Stomach (tissue), 4 donors: ENCODE results near the gene AMACR.

Experiments
- EP300 ChIP-seq: sonication (generic); formaldehyde crosslinking; IDR thresholded peaks from one replicate; pipeline ENCODE4 v1.6.1; 2017; ENCODE audit warnings: antibody characterized with exemption
- POLR2A ChIP-seq, 4 donors: fragments of 450-650 bp; IDR thresholded peaks; one replicate each; pipeline ENCODE4 v1.6.1; 2016; ENCODE audit warnings: antibody characterized with exemption in 4 of 4, control low read depth in 2 of 4, mild to moderate bottlenecking in 1 of 4, moderate library complexity in 1 of 4
- POLR2AphosphoS5 ChIP-seq, 3 donors: sonication (generic); formaldehyde crosslinking; IDR thresholded peaks; one replicate each; pipeline ENCODE4 v1.6.1; 2016; ENCODE audit warnings: antibody characterized with exemption in 3 of 3
- TF ChIP-seq, protein P1 (sequence below), 7 experiments: fragments of 450-650 bp in 4 of 7; fragments of 200-600 bp in 3 of 7; sonication (generic) in 3 of 7; IDR thresholded peaks; one replicate each; pipeline ENCODE4 v1.5.1; 2016 to 2019; ENCODE audit warnings: antibody characterized with exemption in 7 of 7, control low read depth in 2 of 7, mild to moderate bottlenecking in 1 of 7

DNA sequence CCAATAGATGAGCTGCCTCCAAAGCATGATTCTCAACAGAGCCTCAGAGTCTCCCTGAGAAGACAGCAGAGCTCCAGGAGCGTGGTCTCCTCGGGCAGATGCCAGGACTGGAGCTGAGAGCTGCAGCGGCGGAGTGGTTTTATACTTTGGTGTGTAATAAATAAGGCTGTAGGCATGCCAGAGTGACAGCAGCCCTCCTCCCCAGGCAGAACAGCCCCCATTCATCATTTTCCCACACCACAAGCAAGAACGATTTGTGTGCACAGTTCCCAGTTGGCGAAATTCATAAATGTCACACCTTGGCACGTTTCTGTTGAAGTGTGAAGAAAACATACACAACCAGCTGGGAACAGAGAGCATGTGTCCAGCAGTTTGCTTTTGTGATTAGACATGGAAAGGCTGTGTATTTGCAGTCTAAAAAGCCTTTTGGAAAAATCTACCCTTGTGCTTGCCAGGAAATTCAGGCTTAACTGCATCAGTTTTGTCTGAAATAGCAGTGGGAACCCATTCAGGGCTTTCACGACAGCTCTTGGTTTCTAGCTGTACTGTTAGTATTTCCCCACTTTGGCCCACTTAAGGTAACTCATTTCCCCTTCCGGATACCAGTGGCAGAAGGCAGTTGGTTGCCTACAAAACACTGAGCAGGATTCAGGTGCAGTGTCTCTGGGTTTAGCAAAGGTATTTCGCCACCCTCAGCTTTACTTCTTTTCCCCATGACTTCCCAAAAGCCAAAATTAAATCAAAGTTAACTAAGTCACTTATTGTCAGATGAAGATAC, 35.4 kb upstream of the AMACR start, which contains the start of gene C1QTNF3:
- TF ChIP-seq POLR2A (IDR thresholded peaks at IDR 0.05) (no peak), POLR2AphosphoS5 (IDR thresholded peaks at IDR 0.05) (no peak), EP300 (no peak)
- TF ChIP-seq, protein P1, sequence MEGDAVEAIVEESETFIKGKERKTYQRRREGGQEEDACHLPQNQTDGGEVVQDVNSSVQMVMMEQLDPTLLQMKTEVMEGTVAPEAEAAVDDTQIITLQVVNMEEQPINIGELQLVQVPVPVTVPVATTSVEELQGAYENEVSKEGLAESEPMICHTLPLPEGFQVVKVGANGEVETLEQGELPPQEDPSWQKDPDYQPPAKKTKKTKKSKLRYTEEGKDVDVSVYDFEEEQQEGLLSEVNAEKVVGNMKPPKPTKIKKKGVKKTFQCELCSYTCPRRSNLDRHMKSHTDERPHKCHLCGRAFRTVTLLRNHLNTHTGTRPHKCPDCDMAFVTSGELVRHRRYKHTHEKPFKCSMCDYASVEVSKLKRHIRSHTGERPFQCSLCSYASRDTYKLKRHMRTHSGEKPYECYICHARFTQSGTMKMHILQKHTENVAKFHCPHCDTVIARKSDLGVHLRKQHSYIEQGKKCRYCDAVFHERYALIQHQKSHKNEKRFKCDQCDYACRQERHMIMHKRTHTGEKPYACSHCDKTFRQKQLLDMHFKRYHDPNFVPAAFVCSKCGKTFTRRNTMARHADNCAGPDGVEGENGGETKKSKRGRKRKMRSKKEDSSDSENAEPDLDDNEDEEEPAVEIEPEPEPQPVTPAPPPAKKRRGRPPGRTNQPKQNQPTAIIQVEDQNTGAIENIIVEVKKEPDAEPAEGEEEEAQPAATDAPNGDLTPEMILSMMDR (IDR thresholded peaks at IDR 0.05): no peak
